ENCODE data around the gene RASAL1. TPM values are rescaled to one million over a fixed set of nuclear protein-coding genes. Genes with fewer than 3 reads are reported as not detected.

Gene RASAL1
- total RNA-seq, 1 donor from 2014 or later: 0.65 TPM

DNA sequence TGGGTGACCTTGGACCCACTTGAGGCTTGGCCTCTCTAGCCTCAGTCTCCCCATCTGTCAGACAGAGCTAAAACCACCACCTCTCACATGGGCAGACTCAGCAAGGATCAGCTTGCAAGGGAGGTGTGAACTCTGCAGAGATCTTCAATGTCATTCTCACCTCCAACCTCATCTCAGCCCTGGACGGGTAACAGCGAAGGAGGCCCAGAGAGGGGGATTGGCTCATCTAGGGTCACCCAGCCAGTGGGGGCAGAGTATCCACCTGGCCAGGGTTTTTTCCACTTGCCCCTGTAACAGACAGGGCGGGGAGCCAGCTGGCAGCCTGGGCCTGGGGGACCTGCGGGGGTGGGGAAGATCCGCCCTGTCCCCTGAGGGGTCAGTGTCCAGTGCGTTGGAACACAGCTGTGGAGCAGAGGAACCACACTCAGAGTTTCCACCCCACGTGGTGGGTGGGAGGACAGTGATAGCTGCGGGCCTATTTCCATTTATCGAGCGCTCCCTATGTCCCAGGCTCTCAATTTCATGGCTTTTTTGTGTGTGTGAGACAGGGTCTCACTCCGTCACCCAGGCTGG lies 51.6 kb downstream of the RASAL1 start:
- no peak for DNase-seq (ENCODE audit: low spot score in 2 of 2, unreplicated experiment in 2 of 2)
- Mint-ChIP-seq H3K36me3 (no peaks in the 10 kb centered on the region), H3K4me3 (no peak overlapping the region), H3K4me1 (peaks cover 2% of the 10 kb centered on the region), H3K27me3 (ENCODE audit: low read depth) (peaks cover 73% of the 10 kb centered on the region), H3K27ac (no peak overlapping the region), H3K9me3 (no peaks in the 10 kb centered on the region)
- no peak for TF ChIP-seq CTCF (IDR thresholded peaks at IDR 0.05; ENCODE audit: unreplicated experiment)

- Mint-ChIP-seq H3K27me3 (ENCODE audit: low read depth) (peaks cover 75% of the 10 kb centered on the region), H3K9me3 (no peaks in the 10 kb centered on the region), H3K4me1 (peaks cover 2% of the 10 kb centered on the region), H3K27ac (no peak overlapping the region), H3K36me3 (no peaks in the 10 kb centered on the region), H3K4me3 (no peak overlapping the region)
- no peak for TF ChIP-seq CTCF (IDR thresholded peaks at IDR 0.05; ENCODE audit: unreplicated experiment)
- no peak for DNase-seq (ENCODE audit: low spot score in 2 of 2, unreplicated experiment in 2 of 2)
Measured at GRCh38 chr12:113082486-113083148, 52.9 kb downstream of the RASAL1 start.

DNA sequence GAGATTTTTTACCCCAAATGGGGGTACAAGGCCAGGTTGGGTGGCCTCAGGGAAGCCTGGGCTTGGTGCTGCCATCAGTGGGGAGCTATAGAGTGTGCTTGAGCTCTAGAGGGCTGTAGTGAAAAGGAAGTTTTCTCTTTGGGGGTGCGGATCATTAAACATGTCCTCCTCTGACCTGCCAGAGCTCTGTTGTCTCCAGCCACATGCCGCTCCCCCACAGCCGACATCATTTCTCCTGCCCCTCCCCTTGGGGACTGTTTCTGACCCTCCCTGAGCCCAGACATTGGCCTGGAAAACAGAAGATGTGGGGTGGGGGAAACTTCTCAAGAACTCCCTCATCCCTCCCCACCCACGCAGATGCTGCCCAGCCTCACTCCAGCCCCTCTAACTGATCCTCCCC lies 53.7 kb downstream of the RASAL1 start:
- Mint-ChIP-seq H3K36me3 (no peaks in the 10 kb centered on the region), H3K27me3 (ENCODE audit: low read depth) (peaks cover 78% of the 10 kb centered on the region), H3K27ac (no peak overlapping the region), H3K9me3 (no peaks in the 10 kb centered on the region), H3K4me3 (no peak overlapping the region), H3K4me1 (no peaks in the 10 kb centered on the region)
- no peak for TF ChIP-seq CTCF (IDR thresholded peaks at IDR 0.05; ENCODE audit: unreplicated experiment)
- no peak for DNase-seq (ENCODE audit: low spot score in 2 of 2, unreplicated experiment in 2 of 2)

DNA sequence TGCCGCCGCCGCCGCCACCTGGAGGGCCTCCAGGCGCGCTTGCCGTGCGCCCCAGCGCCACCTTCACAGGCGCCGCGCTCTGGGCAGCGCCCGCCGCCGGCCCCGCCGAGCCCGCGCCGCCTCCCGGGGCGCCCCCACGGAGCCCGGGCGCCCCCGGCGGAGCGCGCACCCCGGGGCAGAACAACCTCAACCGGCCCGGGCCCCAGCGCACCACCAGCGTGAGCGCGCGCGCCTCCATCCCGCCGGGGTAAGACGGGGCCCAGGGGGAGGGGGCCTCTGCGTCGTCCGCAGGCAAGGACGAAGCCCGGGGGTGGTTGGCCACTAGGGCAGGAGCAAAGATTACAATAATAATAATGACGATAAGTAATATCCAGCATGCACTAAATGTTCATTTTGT lies 57.7 kb downstream of the RASAL1 start:
- H3K27me3 Mint-ChIP-seq (ENCODE audit: low read depth): peaks cover 95% of the 10 kb centered on the region
- no peak overlapping the region for H3K27ac Mint-ChIP-seq
- no peaks in the 10 kb centered on the region for H3K9me3 Mint-ChIP-seq
- no peaks in the 10 kb centered on the region for H3K4me1 Mint-ChIP-seq
- DNase-seq (ENCODE audit: low spot score in 2 of 2, unreplicated experiment in 2 of 2): no peak
- no peaks in the 10 kb centered on the region for H3K36me3 Mint-ChIP-seq
- no peak for TF ChIP-seq CTCF (IDR thresholded peaks at IDR 0.05; ENCODE audit: unreplicated experiment)
- no peak overlapping the region for H3K4me3 Mint-ChIP-seq

DNA sequence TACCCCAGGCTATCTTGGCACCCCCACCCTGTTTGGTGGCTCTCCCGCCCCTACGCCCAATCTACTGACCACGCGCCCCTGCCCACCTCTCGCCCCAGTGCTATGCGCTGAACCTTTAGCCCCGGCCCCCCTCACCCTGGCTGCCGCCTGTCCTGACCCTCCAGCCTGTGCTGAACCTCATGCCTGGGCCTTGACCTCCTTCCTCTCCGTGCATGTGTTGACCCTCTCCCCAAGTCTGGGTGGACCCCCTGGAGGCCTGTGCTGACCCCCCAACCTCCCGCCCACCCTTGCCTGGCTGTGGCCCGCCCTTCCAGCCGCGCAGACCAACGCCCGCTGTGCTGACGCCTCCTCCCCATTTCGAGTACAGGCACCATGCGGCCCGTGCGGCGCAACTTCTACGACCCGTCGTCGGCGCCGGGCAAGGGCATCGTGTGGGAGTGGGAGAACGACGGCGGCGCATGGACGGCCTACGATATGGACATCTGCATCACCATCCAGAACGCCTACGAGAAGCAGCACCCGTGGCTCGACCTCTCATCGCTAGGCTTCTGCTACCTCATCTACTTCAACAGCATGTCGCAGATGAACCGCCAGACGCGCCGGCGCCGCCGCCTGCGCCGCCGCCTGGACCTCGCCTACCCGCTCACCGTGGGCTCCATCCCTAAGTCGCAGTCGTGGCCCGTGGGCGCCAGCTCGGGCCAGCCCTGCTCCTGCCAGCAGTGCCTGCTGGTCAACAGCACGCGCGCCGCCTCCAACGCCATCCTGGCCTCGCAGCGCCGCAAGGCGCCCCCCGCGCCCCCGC lies 58.3 kb downstream of the RASAL1 start:
- Mint-ChIP-seq H3K9me3 (no peaks in the 10 kb centered on the region), H3K36me3 (no peaks in the 10 kb centered on the region), H3K27me3 (ENCODE audit: low read depth) (peaks cover 94% of the 10 kb centered on the region), H3K27ac (no peak overlapping the region), H3K4me1 (no peaks in the 10 kb centered on the region), H3K4me3 (no peak overlapping the region)
- TF ChIP-seq CTCF (IDR thresholded peaks at IDR 0.05; ENCODE audit: unreplicated experiment): no peak
- DNase-seq (ENCODE audit: low spot score in 2 of 2, unreplicated experiment in 2 of 2): no peak

Measured in mesothelial cell of epicardium (in vitro differentiated cells).